ENCODE data around the gene PALM3. TPM values are rescaled to one million over a fixed set of nuclear protein-coding genes. Genes with fewer than 3 reads are reported as not detected.
"Not testable (repeated sequence)": the region's sequence is repeated elsewhere in the genome, so short reads cannot be mapped to it uniquely, and the experiment has no call there.

Gene PALM3
- total RNA-seq, 1 donor = under 0.01 TPM

GRCh38 chr19:14022469-14022868 lies 39.4 kb downstream of the PALM3 start:
- no peak overlapping the region for H3K4me3 ChIP-seq (ENCODE audit: low read depth, low read length)
- peak; percentile 60 for DNase-seq (ENCODE audit: low read depth)
- TF ChIP-seq CTCF (IDR thresholded peaks at IDR 0.05; ENCODE audit: insufficient read depth, low read depth, low read length) = no peak

- H3K4me3 ChIP-seq (ENCODE audit: low read depth, low read length) = no peak overlapping the region
- no peak for TF ChIP-seq CTCF (IDR thresholded peaks at IDR 0.05; ENCODE audit: insufficient read depth, low read depth, low read length)
- no peak for DNase-seq (ENCODE audit: low read depth)
These were observed 40.4 kb downstream of the PALM3 start for GRCh38 chr19:14021474-14021873.

- DNase-seq (ENCODE audit: low read depth); H3K4me3 ChIP-seq (ENCODE audit: low read depth, low read length): not testable (repeated sequence)
These were observed 42.1 kb downstream of the PALM3 start for GRCh38 chr19:14019739-14020138.

- DNase-seq (ENCODE audit: low read depth) = no peak
- H3K4me3 ChIP-seq (ENCODE audit: low read depth, low read length) = no peak overlapping the region
- no peak for TF ChIP-seq CTCF (IDR thresholded peaks at IDR 0.05; ENCODE audit: insufficient read depth, low read depth, low read length)
These were observed 42.8 kb downstream of the PALM3 start for GRCh38 chr19:14019100-14019499.

GRCh38 chr19:14015524-14016035 lies 46.3 kb downstream of the PALM3 start:
- DNase-seq (ENCODE audit: low read depth) = no peak
- H3K4me3 ChIP-seq (ENCODE audit: low read depth, low read length) = no peak overlapping the region
- TF ChIP-seq CTCF (IDR thresholded peaks at IDR 0.05; ENCODE audit: insufficient read depth, low read depth, low read length) = no peak

- TF ChIP-seq CTCF (IDR thresholded peaks at IDR 0.05; ENCODE audit: insufficient read depth, low read depth, low read length) = no peak
- no peak overlapping the region for H3K4me3 ChIP-seq (ENCODE audit: low read depth, low read length)
- DNase-seq (ENCODE audit: low read depth) = peak; percentile 29
These were observed 49.4 kb downstream of the PALM3 start for GRCh38 chr19:14012378-14012915.

- TF ChIP-seq CTCF (IDR thresholded peaks at IDR 0.05; ENCODE audit: insufficient read depth, low read depth, low read length) = no peak
- no peak for DNase-seq (ENCODE audit: low read depth)
- peak overlapping the region; percentile 61 for H3K4me3 ChIP-seq (ENCODE audit: low read depth, low read length)
These were observed 54.9 kb downstream of the PALM3 start for GRCh38 chr19:14006766-14007562.

Measured in fibroblast of villous mesenchyme (primary cell).